Raji (cell line): ENCODE data around the gene NFIA.

Experiments
- POLR2A ChIP-seq: IDR thresholded peaks from 2 replicates; pipeline ENCODE4 v1.6.1; 2011; ENCODE audit warnings: low read depth, low read length, control low read depth; ENCODE audit not compliant: insufficient read depth

Gene NFIA

DNA sequence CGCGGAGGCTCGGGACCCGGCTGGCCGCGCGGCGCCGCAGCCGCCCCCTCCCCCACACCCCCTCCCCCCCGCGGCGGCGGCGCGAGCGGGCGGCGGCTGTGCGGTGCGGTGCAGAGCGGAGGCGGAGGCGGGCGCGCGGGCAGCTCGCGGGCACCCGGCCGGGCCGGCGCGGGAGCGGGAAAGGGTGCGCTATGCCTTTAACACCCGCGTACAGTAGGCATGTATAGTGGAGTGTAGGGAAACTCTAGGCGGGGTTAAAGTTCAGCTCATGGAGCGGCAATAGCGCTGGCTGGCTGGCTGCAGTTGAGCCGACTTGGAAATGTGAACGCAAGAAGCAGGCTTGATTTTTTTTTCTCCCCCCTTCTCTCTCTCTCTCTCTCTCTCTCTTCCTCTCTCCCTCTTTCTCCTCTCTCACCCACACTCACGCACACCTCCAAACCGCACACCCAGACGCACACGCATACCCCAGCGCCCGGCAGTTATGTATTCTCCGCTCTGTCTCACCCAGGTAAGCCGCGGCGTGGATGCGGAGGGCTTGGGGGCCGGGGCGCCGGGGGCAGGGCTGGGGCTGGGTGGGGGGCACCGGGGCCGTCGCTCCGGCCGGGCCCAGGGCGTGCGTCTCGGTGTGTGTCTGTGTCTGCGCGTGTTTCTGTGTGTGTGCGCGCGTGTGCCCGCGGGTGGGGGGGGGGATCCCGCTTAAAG, at the start of gene NFIA:
Gene NFIA (plus strand): TSS at position 251 of the 702 bp plus-strand sequence.
- peak; percentile 11; the same call in 1 of the 2 replicates for TF ChIP-seq POLR2A

DNA sequence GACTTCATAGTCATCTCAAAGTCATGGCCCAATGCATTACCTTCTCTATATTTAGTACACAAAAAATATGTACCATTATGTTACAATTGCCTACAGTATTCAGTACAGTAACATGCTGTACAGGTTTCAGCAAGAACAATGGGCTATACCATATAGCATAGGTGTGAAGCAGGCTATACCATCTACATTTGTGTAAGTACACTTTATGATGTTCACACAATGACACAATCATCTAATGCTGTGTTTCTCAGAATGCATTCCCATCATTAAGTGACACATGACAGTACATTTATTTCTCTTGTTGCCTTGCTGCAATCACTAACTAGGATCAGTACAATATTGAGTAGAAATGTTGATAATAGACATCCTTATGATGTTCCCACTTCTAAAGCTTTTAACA, 46.5 kb upstream of the NFIA start:
- TF ChIP-seq POLR2A, result no peak

DNA sequence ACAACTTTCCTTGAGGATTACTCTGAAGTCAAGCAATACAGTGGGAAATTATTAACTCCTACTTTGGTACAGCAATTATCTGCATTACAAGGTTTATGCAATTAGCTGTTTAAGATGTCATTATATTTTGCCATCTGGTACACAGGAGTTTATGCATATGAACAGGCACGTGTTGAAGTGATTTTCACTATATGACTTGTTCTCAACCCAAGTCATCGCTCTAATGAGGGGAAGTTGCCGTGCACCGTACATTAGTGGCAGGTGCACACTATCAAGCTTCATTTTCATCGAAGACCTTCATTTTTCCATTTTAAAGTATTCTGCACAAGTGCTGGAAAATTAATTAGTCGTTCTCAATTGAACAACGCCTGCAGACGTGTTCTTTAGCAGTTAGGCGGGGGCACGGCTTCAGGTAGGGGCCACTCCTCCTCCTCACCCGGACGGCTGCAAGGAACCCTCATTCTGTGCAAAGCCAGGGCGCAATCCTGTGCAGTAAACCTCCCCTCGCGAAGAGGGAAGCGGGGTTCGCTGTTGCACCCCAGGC, 39.8 kb upstream of the NFIA start:
- TF ChIP-seq POLR2A, result no peak

DNA sequence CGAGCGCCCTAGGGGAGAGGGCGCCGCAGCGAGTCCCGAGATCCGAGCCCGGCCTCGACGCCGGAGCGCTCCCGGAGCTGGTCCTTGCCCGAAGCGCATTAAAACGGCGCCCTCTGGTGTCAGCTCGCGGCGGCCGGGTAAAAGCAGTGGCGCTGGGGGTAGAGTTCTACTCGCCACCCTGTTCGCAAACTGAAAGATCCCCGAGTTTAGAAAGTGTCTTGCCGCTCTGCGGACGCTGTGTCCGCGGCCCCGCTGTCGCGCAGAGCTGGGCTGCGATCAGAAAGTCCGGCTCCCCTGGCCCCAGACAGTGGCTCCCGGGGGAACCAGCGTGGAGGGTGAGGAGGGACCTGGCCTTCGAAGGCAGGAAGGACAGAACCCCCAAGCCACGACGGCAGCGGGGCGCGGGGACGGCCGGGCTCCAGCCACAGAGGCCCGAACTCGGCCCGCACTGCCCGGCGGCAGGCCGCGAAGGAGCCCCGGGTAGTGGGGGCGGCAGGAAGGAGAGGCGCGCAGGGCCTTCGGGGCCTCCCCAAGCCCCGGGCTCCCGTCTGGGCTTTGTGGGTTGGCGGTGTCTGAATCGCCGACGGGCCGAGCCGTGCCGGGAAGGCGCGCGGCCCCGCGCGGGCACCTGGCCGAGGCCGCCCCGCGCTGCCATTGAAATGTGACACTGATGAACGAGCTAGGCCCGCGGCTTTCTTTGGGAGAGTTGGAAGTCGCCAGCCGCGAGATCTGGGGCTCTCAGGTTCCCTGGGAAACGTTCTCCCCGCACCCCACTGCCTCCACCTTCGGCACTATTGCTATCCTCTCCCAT, 39.1 kb upstream of the NFIA start:
- TF ChIP-seq POLR2A, result no peak

DNA sequence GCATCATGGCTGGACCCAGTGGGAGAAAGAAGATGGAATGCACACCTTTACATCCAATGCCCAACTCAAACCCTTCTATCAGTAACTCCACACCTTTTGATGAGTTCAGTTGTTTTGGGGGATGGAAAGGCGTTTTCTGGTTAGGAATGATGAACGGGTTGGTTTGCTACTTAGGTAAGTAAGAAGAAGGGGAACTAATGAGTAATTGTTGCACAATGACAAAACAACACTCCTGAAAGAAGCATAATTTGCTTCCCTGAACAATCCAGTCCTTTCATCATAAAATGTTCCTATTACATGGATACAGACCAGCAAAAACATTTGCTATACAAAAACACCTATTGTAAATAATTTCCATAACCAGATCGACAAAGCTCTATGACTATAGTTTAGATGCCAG, 35.9 kb upstream of the NFIA start:
- no peak for TF ChIP-seq POLR2A

DNA sequence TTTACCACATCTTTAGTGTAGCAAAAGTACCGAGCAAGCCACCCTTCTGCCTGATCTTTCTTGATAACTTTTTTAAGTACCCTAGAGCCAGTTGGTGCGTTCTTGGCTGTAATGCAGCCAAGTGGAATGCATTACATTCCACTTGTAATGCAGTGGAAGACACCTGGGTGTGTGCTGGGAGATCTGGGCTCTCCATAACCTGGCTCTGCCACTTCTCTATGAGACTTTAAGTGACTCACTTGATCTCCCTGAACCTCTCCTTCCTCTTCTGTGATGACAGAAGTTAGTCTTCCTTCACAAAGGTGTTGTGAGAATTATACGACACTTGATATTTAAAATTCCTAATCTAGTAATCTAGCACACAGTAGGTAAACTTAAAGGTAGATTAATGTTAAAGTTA, 35.3 kb upstream of the NFIA start:
- TF ChIP-seq POLR2A, result no peak

DNA sequence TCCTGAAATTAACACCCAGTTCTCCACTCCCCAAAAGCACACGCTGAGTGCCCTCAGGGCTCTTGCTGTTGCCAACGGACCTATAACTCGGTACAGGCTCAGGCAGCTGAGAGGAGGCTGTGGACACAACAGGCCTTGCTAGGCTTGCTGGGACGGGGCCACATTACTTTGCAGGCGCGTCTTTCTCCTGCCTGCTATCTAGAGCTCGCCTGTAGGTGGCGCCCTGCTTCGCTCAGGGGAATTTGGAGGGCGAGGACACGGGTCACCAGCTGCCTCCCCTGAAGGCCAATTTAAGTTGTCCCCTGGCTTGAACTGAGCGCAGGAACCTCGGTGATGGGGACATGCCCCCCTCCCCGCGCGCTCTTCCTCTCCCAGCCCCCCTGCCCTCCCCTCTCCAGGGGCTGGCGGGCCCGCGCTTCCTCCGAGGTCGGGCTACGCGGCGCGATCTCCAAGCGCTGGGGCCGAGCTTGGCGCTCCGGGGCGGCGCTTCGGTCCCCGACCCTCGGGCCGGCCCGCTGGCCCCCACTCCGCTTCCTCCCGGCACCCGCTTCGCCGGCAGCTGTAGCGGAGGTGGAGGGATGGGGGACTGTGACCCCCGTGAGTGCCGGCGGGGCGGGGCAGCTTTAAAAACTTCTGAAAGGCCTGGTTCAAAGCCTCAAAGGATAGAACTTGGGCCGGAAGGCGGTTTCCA, 32.4 kb upstream of the NFIA start:
- TF ChIP-seq POLR2A, result no peak

DNA sequence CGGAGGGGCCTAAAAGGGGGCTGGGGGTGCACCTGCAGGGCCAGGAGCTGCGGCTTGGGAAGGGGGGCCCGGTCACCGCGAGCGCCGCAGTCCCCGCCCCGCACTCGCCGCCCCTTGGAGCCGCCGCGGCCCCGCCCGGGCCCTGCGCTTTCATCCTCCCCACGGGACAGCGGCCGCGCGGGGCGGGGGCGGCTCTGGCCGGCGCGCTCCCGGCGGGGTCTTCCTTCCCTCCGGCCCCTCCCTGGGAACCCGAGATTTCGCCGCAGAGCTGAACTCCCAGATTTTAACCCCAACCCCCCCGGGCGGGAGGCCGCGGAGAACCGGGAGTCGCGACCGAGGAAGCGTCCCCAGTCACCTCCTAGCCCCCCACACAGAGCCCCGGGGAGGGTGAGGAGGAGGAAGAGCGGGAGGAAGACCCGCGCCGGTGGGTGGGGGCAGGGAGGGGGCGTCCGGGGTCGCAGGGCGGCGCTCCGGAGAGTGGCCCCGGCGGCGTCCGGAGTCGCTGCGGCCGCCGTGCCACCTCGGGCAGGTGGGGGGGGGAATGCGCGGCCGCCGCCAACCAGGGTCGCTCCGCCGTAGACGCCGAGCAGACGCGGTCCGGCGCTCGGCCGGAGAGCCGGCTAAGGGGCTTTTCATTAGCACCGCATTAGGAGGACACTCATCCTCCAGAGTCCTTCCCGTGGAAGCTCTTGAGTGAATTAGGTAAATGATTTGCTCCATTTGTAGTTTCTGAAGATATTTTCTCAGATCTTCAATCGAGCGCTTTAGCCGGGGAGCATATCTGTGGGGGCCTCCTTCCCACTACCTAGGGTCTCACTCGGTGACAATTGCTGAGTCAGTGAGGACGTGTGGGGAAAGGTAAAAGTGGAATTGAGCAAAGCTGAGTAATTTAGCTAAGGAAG, 31.6 kb upstream of the NFIA start:
- TF ChIP-seq POLR2A, result no peak

DNA sequence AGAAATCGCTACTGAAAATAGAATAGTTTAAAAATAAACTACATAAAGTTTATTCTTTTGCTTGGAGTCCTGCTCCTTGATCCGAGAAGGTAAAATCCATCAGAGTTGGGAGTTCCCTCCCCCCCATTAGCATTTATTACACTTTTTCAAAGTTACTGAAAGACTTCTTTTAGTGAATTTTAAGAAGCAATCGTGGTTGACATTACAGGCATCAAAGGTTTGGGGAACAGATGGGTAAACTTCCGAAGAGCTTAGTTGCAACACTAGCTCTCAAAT, 31.0 kb upstream of the NFIA start:
- no peak for TF ChIP-seq POLR2A

DNA sequence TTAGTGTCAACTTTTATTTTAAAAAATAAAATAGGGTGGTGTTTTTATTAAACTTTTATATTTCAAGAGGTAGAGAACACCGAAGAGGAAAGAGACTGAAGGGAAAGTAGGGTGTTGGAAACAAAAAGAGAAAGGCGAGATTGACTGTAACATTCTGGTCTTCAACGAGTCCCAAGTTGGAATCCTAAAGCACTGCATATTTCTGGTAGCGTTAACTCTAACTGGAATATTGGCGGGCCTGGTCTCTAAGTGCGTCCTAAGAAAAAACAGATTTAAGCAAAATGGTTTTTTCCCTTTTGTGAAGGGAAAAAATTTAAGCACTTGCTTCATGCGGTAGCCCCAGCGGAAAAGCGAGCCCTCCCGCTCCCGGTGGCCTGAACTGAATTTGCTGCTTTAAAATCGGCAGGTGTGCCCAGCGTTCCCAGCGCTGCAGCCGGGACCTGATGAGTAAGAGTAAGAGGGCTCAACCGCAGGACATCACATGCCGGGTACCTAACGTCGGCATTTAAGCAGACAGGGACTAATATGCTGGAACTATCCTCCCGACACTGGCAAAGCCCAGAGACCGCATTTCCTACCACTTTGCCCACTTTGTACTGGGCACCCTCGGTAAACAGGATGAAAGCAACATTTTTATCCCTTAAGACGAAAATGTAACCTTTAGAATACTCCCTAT, 30.5 kb upstream of the NFIA start:
- TF ChIP-seq POLR2A, result no peak

DNA sequence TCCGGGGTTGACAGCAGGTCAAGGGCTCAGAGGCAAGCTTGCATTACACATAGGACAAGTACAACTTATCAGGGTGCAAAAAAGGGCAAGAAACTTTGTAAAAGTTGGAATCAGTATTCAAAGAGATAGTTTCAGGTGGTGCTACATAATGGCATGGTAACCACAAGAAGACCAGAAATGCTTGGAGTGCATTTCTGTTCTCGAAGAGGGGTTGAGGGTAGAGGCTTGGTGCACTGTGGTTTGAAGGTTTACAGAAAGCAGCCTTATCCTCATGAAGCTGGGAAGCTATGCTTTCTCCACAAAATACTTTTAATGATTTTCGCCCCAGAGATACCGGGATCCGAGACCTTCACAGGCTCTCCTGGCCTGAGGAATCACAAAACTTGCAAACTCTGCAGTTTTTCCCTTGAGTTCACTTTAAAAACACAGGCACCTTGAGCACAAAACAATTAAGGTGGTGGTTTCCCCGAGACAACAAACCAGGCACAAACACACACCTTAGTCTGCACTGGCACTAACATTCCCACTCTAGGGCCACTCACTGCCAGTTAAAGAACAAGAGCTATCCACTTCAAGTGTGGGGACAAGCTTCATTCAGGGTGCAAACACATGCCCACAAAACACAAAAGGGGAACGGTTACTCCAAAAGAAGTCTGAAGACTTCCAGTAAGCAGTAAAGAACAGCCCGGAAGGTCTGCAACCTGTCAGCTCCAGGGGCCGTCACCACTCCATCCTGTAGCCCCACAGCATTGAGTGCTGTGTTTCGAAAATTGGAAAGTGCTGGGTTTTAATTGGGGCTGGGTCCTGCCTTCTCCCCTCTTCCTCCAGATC, 29.8 kb upstream of the NFIA start:
- TF ChIP-seq POLR2A, result no peak

DNA sequence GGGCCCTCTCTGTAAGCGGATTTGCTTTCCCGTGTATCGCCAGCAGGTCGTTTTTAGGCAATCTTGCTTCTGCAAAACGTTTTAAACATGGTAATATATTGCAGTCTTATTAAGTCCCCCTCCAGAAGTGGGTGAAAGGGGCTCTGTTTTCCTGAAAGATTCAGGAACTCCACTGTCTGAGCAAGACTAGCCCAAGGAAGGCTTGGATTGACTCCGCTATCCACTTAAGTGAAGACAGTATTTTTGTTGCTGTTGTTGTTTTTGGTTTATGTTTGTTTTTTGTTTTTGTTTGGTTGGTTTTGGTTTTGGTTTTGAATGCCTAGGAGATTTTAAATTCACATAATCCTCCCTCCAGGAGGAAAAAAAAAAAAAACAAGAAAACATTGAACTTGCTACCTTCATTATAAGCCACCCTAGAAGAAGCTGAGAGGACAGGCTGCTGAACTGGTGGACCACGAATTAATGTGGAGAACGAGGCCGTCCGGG, 29.1 kb upstream of the NFIA start:
- TF ChIP-seq POLR2A, result no peak
